ENCODE results near the gene ZBTB42. TPM values are rescaled to one million over a fixed set of nuclear protein-coding genes. Genes with fewer than 3 reads are reported as not detected.
"Not testable (repeated sequence)": the region's sequence is repeated elsewhere in the genome, so short reads cannot be mapped to it uniquely, and the experiment has no call there.

Gene ZBTB42
- total and polyA plus RNA-seq, 4 donors, result 1.5 to 9.4 (median 4.9) TPM

GRCh38 chr14:104826861-104827176 lies 25.9 kb downstream of the ZBTB42 start:
- Histone ChIP-seq H3K4me1 (ENCODE audit: control insufficient read depth in 4 of 4, insufficient read depth in 4 of 4, low read length in 3 of 4) (peaks cover 6 to 19% (median 13%) of the 10 kb centered on the region in 4 donors), H3K9ac (ENCODE audit: low read depth in 1 of 2, low read length in 2 of 2) (no peak overlapping the region), H3K27ac (ENCODE audit: low read depth in 1 of 2, low read length in 2 of 2) (no peak overlapping the region), H3K27me3 (ENCODE audit: control insufficient read depth in 4 of 4, insufficient read depth in 4 of 4, low read length in 3 of 4) (peaks cover 0 to 2% (median 0%) of the 10 kb centered on the region in 4 donors), H3K4me3 (ENCODE audit: low read depth in 1 of 3, low read length in 3 of 3) (peak overlapping the region; percentile 23 to 66 (median 29)), H3K9me3 (ENCODE audit: control insufficient read depth in 4 of 4, low read length in 3 of 4) (no peaks in the 10 kb centered on the region), H3K36me3 (ENCODE audit: control insufficient read depth in 4 of 4, insufficient read depth in 3 of 4, low read depth in 1 of 4, low read length in 3 of 4) (no peaks in the 10 kb centered on the region)
- no peak for DNase-seq (ENCODE audit: low spot score)
- TF ChIP-seq HNF4A (conservative IDR thresholded peaks at IDR 0.05) (peak in 1 of 2 donors; percentile 16), SP1 (IDR thresholded peaks at IDR 0.05) (peak; percentile 28), RAD21 (IDR thresholded peaks at IDR 0.05) (peak in 1 of 2 donors; percentile 6)
- TF ChIP-seq, protein P1, sequence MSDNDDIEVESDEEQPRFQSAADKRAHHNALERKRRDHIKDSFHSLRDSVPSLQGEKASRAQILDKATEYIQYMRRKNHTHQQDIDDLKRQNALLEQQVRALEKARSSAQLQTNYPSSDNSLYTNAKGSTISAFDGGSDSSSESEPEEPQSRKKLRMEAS (IDR thresholded peaks at IDR 0.05), result no peak
- WGBS, result 2% methylated on average over 27 of the region's 27 CpGs

- 11% methylated on average over 39 of the region's 39 CpGs for WGBS
- DNase-seq (ENCODE audit: low spot score), result peak; percentile 43
- peak overlapping the region; percentile 23 to 66 (median 29) for H3K4me3 ChIP-seq (ENCODE audit: low read depth in 1 of 3, low read length in 3 of 3)
- no peak overlapping the region for H3K9ac ChIP-seq (ENCODE audit: low read depth in 1 of 2, low read length in 2 of 2)
- H3K27me3 ChIP-seq (ENCODE audit: control insufficient read depth in 4 of 4, insufficient read depth in 4 of 4, low read length in 3 of 4), result peaks cover 0 to 2% (median 0%) of the 10 kb centered on the region in 4 donors
- TF ChIP-seq ATF3 (IDR thresholded peaks at IDR 0.05), result no peak
- TF ChIP-seq RAD21 (IDR thresholded peaks at IDR 0.05), result peak in 1 of 2 donors; percentile 68
- TF ChIP-seq, protein P2, sequence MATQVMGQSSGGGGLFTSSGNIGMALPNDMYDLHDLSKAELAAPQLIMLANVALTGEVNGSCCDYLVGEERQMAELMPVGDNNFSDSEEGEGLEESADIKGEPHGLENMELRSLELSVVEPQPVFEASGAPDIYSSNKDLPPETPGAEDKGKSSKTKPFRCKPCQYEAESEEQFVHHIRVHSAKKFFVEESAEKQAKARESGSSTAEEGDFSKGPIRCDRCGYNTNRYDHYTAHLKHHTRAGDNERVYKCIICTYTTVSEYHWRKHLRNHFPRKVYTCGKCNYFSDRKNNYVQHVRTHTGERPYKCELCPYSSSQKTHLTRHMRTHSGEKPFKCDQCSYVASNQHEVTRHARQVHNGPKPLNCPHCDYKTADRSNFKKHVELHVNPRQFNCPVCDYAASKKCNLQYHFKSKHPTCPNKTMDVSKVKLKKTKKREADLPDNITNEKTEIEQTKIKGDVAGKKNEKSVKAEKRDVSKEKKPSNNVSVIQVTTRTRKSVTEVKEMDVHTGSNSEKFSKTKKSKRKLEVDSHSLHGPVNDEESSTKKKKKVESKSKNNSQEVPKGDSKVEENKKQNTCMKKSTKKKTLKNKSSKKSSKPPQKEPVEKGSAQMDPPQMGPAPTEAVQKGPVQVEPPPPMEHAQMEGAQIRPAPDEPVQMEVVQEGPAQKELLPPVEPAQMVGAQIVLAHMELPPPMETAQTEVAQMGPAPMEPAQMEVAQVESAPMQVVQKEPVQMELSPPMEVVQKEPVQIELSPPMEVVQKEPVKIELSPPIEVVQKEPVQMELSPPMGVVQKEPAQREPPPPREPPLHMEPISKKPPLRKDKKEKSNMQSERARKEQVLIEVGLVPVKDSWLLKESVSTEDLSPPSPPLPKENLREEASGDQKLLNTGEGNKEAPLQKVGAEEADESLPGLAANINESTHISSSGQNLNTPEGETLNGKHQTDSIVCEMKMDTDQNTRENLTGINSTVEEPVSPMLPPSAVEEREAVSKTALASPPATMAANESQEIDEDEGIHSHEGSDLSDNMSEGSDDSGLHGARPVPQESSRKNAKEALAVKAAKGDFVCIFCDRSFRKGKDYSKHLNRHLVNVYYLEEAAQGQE (IDR thresholded peaks at IDR 0.05), result no peak
- TF ChIP-seq YY1 (IDR thresholded peaks at IDR 0.05), result no peak
- TF ChIP-seq, protein P3, sequence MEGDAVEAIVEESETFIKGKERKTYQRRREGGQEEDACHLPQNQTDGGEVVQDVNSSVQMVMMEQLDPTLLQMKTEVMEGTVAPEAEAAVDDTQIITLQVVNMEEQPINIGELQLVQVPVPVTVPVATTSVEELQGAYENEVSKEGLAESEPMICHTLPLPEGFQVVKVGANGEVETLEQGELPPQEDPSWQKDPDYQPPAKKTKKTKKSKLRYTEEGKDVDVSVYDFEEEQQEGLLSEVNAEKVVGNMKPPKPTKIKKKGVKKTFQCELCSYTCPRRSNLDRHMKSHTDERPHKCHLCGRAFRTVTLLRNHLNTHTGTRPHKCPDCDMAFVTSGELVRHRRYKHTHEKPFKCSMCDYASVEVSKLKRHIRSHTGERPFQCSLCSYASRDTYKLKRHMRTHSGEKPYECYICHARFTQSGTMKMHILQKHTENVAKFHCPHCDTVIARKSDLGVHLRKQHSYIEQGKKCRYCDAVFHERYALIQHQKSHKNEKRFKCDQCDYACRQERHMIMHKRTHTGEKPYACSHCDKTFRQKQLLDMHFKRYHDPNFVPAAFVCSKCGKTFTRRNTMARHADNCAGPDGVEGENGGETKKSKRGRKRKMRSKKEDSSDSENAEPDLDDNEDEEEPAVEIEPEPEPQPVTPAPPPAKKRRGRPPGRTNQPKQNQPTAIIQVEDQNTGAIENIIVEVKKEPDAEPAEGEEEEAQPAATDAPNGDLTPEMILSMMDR (IDR thresholded peaks at IDR 0.05; ENCODE audit: low read depth, low read length, missing input control), result peak; percentile 37
- TF ChIP-seq SP1 (IDR thresholded peaks at IDR 0.05), result peak; percentile 4
- no peaks in the 10 kb centered on the region for H3K9me3 ChIP-seq (ENCODE audit: control insufficient read depth in 4 of 4, low read length in 3 of 4)
- no peaks in the 10 kb centered on the region for H3K36me3 ChIP-seq (ENCODE audit: control insufficient read depth in 4 of 4, insufficient read depth in 3 of 4, low read depth in 1 of 4, low read length in 3 of 4)
- peaks cover 6 to 19% (median 13%) of the 10 kb centered on the region in 4 donors for H3K4me1 ChIP-seq (ENCODE audit: control insufficient read depth in 4 of 4, insufficient read depth in 4 of 4, low read length in 3 of 4)
- no peak overlapping the region for H3K27ac ChIP-seq (ENCODE audit: low read depth in 1 of 2, low read length in 2 of 2)
These were observed 26.5 kb downstream of the ZBTB42 start for GRCh38 chr14:104827177-104828055.

DNA sequence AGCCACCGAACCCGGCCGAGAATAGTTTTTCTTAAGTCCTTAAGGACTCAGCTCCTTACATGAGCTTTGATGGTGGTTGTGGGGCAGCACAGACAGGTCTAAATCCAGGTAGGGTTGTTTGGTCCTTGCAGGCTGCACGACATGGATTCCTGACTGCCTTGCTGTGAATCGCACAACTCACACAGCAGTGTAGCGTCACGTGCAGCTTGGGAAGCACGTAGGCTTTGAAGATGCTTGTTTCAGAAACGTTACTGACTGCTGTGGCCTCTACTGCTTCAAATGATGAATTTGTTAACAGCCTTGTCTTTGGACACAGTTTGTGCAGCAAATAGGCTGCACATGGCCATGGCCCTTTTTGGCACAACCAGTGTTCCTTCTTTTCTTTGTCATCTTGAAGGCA lies 29.9 kb downstream of the ZBTB42 start:
- Histone ChIP-seq H3K27ac (ENCODE audit: low read depth in 1 of 2, low read length in 2 of 2) (no peak overlapping the region), H3K9me3 (ENCODE audit: control insufficient read depth in 4 of 4, low read length in 3 of 4) (no peaks in the 10 kb centered on the region), H3K9ac (ENCODE audit: low read depth in 1 of 2, low read length in 2 of 2) (no peak overlapping the region), H3K4me1 (ENCODE audit: control insufficient read depth in 4 of 4, insufficient read depth in 4 of 4, low read length in 3 of 4) (peaks cover 3 to 16% (median 11%) of the 10 kb centered on the region in 4 donors), H3K27me3 (ENCODE audit: control insufficient read depth in 4 of 4, insufficient read depth in 4 of 4, low read length in 3 of 4) (no peaks in the 10 kb centered on the region), H3K36me3 (ENCODE audit: control insufficient read depth in 4 of 4, insufficient read depth in 3 of 4, low read depth in 1 of 4, low read length in 3 of 4) (no peaks in the 10 kb centered on the region), H3K4me3 (ENCODE audit: low read depth in 1 of 3, low read length in 3 of 3) (no peak overlapping the region)
- WGBS, result 76% methylated on average over 9 of the region's 9 CpGs
- TF ChIP-seq RAD21 (IDR thresholded peaks at IDR 0.05) (no peak), FOXA2 (IDR thresholded peaks at IDR 0.05) (no peak), FOXA1 (IDR thresholded peaks at IDR 0.05) (no peak), YY1 (IDR thresholded peaks at IDR 0.05) (no peak), NR2F2 (IDR thresholded peaks at IDR 0.05) (no peak), TAF1 (conservative IDR thresholded peaks at IDR 0.05) (no peak)
- no peak for DNase-seq (ENCODE audit: low spot score)

DNA sequence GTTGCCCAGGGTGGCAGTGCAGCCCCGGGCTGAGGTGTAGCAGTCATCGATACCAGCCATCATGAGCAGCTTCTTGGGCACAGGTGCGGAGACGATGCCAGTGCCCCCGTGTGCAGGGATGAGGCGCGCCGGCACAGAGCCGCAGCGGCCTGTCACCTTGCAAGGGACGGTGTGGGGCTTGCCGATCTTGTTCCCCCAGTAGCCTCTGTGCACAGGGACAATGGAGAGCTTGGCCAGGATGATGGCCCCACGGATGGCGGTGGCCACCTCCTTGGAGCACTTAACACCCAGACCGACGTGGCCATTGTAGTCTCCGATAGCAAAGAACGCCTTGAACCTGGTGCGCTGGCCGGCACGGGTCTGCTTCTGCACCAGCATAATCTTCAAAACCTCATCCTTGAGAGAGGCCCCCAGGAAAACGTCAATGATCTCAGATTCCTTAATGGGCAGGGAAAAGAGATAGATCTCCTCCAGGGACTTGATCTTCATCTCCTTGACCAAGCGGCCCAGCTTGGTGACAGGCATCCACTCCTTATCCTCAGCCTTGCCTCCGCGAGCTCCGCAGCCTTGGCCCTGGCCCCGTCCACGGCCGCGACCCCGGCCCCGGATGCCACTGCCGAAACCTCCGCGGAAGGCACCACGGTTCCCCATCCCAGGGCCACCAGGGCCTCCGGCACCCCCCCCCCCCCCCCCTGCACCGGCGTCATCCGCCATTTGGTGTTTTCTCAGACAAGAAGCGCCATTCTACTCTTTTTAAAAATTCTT lies 35.5 kb downstream of the ZBTB42 start:
- not testable (repeated sequence) for H3K4me3 ChIP-seq (ENCODE audit: low read depth in 1 of 3, low read length in 3 of 3); H3K27me3 ChIP-seq (ENCODE audit: control insufficient read depth in 4 of 4, insufficient read depth in 4 of 4, low read length in 3 of 4); H3K9me3 ChIP-seq (ENCODE audit: control insufficient read depth in 4 of 4, low read length in 3 of 4); H3K36me3 ChIP-seq (ENCODE audit: control insufficient read depth in 4 of 4, insufficient read depth in 3 of 4, low read depth in 1 of 4, low read length in 3 of 4); DNase-seq (ENCODE audit: low spot score); H3K27ac ChIP-seq (ENCODE audit: low read depth in 1 of 2, low read length in 2 of 2); H3K4me1 ChIP-seq (ENCODE audit: control insufficient read depth in 4 of 4, insufficient read depth in 4 of 4, low read length in 3 of 4); H3K9ac ChIP-seq (ENCODE audit: low read depth in 1 of 2, low read length in 2 of 2)
- 95% methylated on average over 40 of the region's 41 CpGs for WGBS

All from liver (tissue), 9 donors.